ENCODE measurements around the gene RAI14.

The RAI14 gene

DNA sequence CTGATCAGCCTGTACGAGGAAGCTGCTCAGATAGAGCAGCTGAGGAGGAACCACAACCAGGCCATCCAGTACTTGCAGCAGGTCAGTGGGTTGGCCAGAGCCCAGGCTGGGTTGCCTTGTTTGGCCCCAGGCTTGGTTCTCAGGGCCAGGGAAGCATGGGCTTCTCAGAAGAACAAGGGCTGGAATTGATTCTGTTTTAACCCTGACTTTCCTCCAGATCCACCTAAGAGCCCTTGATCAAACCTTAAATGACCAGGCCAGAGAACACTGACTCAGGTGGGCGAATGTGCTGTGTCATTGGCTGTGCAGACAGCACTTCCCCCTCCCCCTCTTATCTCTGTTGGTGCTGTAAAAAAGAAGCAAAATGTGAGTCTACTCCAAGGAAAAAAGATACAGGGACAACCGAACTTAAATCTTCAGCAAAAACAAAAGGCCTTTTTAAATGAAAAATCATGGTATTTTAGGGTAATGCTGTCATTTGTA lies 210.9 kb downstream of the RAI14 start:
- DNase-seq = no peak

DNA sequence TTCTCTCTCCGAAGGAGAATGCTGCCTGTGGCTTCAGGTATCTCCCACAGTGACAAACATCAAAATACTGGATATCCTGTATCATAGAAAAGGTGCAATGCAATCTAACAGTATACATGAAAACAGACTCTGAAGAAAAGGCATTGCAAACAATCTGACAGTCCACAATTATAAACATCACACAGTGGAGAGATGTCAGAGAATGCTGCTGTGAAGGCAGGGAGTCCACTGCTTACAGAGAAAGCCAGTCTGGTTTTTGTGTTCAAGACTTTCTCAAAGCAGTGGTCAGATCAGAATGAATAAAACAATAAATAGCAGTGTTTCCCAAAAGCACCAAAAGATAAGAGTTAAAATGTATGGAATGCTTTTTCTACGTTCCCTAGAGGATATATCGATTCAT lies 211.5 kb downstream of the RAI14 start:
- no peak for DNase-seq

DNA sequence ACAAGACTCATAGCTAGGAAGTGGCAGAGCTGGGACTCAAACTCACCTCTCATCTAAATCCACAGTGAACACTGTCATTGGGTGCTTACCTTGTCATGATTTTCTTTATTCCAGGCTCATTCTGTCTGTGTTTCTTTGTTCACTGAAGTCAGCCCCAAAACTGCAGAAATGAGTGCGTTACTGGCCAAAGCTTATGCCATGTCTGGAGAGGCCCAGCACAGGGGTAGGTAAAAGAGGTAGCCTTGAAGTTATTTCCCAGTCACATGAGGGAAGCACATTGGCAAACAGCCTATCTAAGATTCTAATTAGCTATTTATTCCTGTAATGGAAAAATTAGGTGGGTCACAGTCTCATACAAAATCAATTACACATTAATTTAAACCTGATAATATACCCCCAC lies 212.7 kb downstream of the RAI14 start:
- DNase-seq = no peak

DNA sequence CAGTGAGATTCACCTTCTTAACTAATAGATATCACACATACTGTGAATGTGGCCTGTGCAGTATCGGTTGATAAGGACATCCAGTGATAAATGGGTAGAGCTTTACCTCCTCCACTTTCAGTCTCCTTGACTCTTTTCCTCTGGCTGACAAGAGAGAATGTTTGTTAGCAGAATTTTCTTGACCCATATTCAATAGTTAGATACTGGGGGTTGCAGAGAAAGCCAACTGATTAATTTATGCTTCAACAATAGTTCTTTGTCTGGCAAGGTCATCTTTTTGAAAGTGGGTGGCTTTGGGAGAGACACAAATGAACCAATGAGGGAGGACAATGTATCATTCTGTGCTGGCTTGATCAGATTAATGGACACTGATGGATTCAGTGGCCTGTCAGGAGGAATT lies 213.1 kb downstream of the RAI14 start:
- no peak for DNase-seq

DNA sequence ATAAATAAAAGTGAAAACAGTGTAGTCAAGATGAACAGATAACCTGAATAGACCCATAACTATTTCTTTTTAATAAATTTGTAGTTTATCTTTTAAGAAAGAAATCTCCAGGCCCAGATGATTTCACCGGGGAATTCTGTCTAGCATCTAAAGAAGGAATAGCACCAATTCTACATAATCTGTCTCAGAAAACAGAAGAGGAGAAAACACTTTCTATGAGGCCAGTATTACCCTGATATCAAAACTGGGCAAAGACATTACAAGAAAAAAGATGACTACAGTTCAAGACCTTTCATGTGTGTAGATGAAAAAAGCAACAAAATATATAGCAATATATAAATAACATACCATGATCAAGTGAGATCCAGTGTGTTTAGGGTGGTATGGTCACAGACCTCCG lies 214.3 kb downstream of the RAI14 start:
- no peak for DNase-seq

DNA sequence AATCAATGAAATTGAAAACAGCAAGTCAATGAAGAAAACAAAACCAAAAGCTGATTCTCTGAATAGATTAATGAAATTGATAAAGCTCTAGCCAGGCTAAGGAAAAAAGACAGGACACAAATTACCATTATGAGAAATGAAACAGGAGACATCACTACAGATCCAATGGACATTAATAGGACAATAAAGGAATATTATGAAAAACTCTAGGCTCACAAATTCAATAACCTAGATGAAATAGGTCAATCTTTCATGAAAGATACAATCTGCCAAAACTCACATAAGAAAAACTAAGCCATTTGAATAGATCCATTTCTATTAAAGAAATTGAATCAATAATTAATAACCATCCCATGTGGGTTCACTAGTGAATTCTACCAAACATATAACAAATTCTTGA lies 220.1 kb downstream of the RAI14 start:
- DNase-seq = no peak

DNA sequence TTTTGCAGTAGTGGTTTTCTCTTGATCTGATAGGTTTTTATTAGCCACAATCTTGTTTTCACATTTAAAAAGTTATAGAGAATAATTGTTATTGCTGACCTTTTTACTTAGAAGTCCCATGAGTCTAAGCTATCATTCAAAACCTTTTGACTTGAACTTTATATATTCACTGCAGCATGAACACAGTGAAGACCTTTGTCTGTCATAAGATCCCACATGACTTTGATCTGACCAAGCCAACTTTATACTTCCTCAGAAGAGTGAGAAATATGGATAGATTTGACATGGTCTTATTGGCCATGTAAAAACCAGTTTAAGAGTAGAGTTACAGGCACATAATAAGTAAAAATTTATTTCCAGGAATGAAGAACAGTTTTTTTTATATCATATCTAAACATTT lies 225.1 kb downstream of the RAI14 start:
- DNase-seq = no peak

All from stimulated activated CD4-positive, alpha-beta T cell treated with anti-CD3 and anti-CD28 coated beads, Interleukin-4, amount 100 ng/mL, for 4 hours (primary cell).